K562 (cell line): Measurements from ENCODE around the gene METRN. TPM values are rescaled to one million over a fixed set of nuclear protein-coding genes. Genes with fewer than 3 reads are reported as not detected.

ENCODE experiments used
- ATAC-seq: fragments of 200-7000 bp; cut with Tn5 transposase; 3 replicates; pipeline ENCODE4 v1.9.1; 2020; ENCODE audit warnings: moderate library complexity
- BruUV-seq: library from RNA; stranded (reverse); fragments of 400-500 nt; replicated peaks from 2 replicates; lab custom pipeline; 2021; lab: Mats Ljungman, UMichigan
- CTCF ChIA-PET: fragments of 300-600 bp; formaldehyde crosslinking; extraction: SDS; loops from one replicate; lab custom pipeline; 2021; ENCODE audit warnings: low intra/inter-chr PET ratio; lab: Yijun Ruan, JAX
- POLR2A ChIA-PET: fragments of 300-600, 350-650 bp; sonication (Branson Sonifier 250); formaldehyde crosslinking; extraction: SDS; loops from one replicate; lab custom pipeline; 2021; ENCODE audit warnings: antibody characterized with exemption, inconsistent platforms; lab: Yijun Ruan, JAX
- DNase-seq, 4 experiments: peaks; one replicate each; pipeline versions ENCODE4 v3.0.0 to v3.0.0-alpha.2; 2011 to 2018; ENCODE audit warnings: low spot score in 3 of 4, mixed read lengths in 3 of 4; ENCODE audit errors: extremely low read depth in 1 of 4
- FAIRE-seq: peaks from 2 replicates; lab custom pipeline; 2011; peaks lifted over from hg19 to GRCh38; lab: Jason Lieb, UNC
- H2AFZ ChIP-seq: 2 replicates; pipeline ENCODE4 v1.6.0; 2011; ENCODE audit warnings: low read depth, low read length, control low read depth, inconsistent platforms
- H3K27ac ChIP-seq: fragments of 200-600 bp; 3 replicates; pipeline ENCODE4 v1.8.0; 2011; ENCODE audit warnings: low read depth, mild to moderate bottlenecking, control low read depth, inconsistent platforms, low read length, moderate library complexity, mixed read lengths; ENCODE audit errors: extremely low read depth
- H3K27me3 ChIP-seq, 2 experiments: fragments of 300-600 bp in 1 of 2; 2 replicates in 1 of 2; 3 replicates in 1 of 2; pipeline versions ENCODE4 v1.6.0 to v1.8.0; 2011; ENCODE audit warnings: inconsistent platforms in 2 of 2, low read length in 2 of 2, mild to moderate bottlenecking in 1 of 2, mixed read lengths in 1 of 2, moderate library complexity in 1 of 2; ENCODE audit not compliant: control insufficient read depth in 2 of 2, insufficient read depth in 2 of 2
- H3K36me3 ChIP-seq: fragments of 300-600 bp; 3 replicates; pipeline ENCODE4 v1.8.0; 2011; ENCODE audit warnings: mild to moderate bottlenecking, low read length, inconsistent platforms; ENCODE audit not compliant: control insufficient read depth, insufficient read depth
- H3K4me1 ChIP-seq, 2 experiments: fragments of 200-600 bp in 1 of 2; replicated peaks in 1 of 2; 2 replicates in 1 of 2; 3 replicates in 1 of 2; pipeline versions ENCODE4 v1.5.1 to v1.8.0; 2011; ENCODE audit warnings: inconsistent platforms in 2 of 2, low read length in 2 of 2, mild to moderate bottlenecking in 1 of 2, mixed read lengths in 1 of 2, moderate library complexity in 1 of 2; ENCODE audit not compliant: control insufficient read depth in 2 of 2, insufficient read depth in 2 of 2
- H3K4me2 ChIP-seq: 2 replicates; pipeline ENCODE4 v1.6.1; 2011; ENCODE audit warnings: low read length, control low read depth, inconsistent platforms, mixed read lengths; ENCODE audit not compliant: insufficient read depth
- H3K4me3 ChIP-seq: fragments of 200-600 bp; sonication (generic), shearing (Covaris generic); 2 replicates; pipeline ENCODE4 v1.5.1; 2016; ENCODE audit warnings: control low read depth, inconsistent platforms
- H3K79me2 ChIP-seq: fragments of 200-600 bp; 3 replicates; pipeline ENCODE4 v1.8.0; 2011; ENCODE audit warnings: low read length, inconsistent platforms; ENCODE audit not compliant: control insufficient read depth, insufficient read depth
- H3K9ac ChIP-seq, 2 experiments: 2 replicates each; pipeline versions ENCODE4 v1.6.0 to v1.6.1; 2011; ENCODE audit warnings: low read depth in 2 of 2, low read length in 2 of 2, control low read depth in 1 of 2, inconsistent platforms in 1 of 2, mild to moderate bottlenecking in 1 of 2, mixed read lengths in 1 of 2; ENCODE audit not compliant: insufficient read depth in 1 of 2
- H3K9me1 ChIP-seq: one replicate; pipeline ENCODE4 v1.6.0; 2011; ENCODE audit warnings: inconsistent platforms, mild to moderate bottlenecking, low read length, moderate library complexity; ENCODE audit not compliant: control insufficient read depth, insufficient read depth
- H3K9me3 ChIP-seq: replicated peaks from 2 replicates; pipeline ENCODE4 v1.5.1; 2011; ENCODE audit warnings: low read depth, low read length, inconsistent platforms; ENCODE audit not compliant: control insufficient read depth, insufficient read depth
- H4K20me1 ChIP-seq: replicated peaks from 2 replicates; pipeline ENCODE4 v1.6.1; 2011; ENCODE audit warnings: low read length, inconsistent platforms, mixed read lengths; ENCODE audit not compliant: control insufficient read depth, insufficient read depth
- ARID4B ChIP-seq: sonication (generic); formaldehyde crosslinking; IDR thresholded peaks from 2 replicates; pipeline ENCODE4 v1.8.0; 2022; ENCODE audit warnings: mild to moderate bottlenecking, missing genetic modification reagents
- MAX ChIP-seq: sonication (generic); formaldehyde crosslinking; IDR thresholded peaks from 2 replicates; pipeline ENCODE4 v1.9.0; 2022; ENCODE audit warnings: mild to moderate bottlenecking, missing genetic modification reagents
- PHF21A ChIP-seq: fragments of 450-650 bp; IDR thresholded peaks from 2 replicates; pipeline ENCODE4 v1.6.1; 2017; ENCODE audit warnings: low read depth, borderline replicate concordance
- RBBP5 ChIP-seq: fragments of 200-600 bp; sonication (generic); IDR thresholded peaks from 2 replicates; pipeline ENCODE4 v1.6.1; 2012; ENCODE audit warnings: borderline replicate concordance, mild to moderate bottlenecking, low read length, control low read depth, inconsistent platforms; ENCODE audit not compliant: insufficient read depth, poor library complexity, severe bottlenecking
- RBFOX2 ChIP-seq: fragments of 200-400 bp; formaldehyde crosslinking; IDR thresholded peaks from 2 replicates; pipeline ENCODE4 v1.6.1; 2017; ENCODE audit warnings: low read depth, mild to moderate bottlenecking, low read length, moderate library complexity
- SMARCA4 ChIP-seq: fragments of 450-650 bp; IDR thresholded peaks from 2 replicates; pipeline ENCODE4 v1.6.1; 2016
- USF2 ChIP-seq: sonication (generic); formaldehyde crosslinking; IDR thresholded peaks from 2 replicates; pipeline ENCODE4 v1.5.0; 2020; ENCODE audit warnings: missing genetic modification reagents
- ZNF263 ChIP-seq: sonication (generic); formaldehyde crosslinking; IDR thresholded peaks from 2 replicates; pipeline ENCODE4 v1.8.0; 2022; ENCODE audit warnings: mild to moderate bottlenecking, missing genetic modification reagents, borderline replicate concordance
- ZNF280A ChIP-seq: fragments of 450-650 bp; IDR thresholded peaks from 2 replicates; pipeline ENCODE4 v1.6.1; 2018; ENCODE audit warnings: mild to moderate bottlenecking, low read depth; ENCODE audit not compliant: partially characterized antibody
- WGBS: fragments of 100-300 bp; shearing (Covaris generic); methylation state at CpG from one replicate; pipeline ENCODE4 v1.1.6; 2016; ENCODE audit warnings: low coverage, mixed read lengths; ENCODE audit not compliant: insufficient coverage; ENCODE audit errors: missing lambda C conversion rate; 5-methylcytosine and 5-hydroxymethylcytosine counted together
- in situ Hi-C: fragments of 300-500 bp; cut with MboI; formaldehyde crosslinking; loops from 4 replicates; pipeline ENCODE4 v1.15.0; 2018; ENCODE audit warnings: inconsistent platforms, mixed read lengths
- intact Hi-C: fragments of 100-400 bp; cut with micrococcal nuclease; formaldehyde crosslinking; loops from 2 replicates; pipeline ENCODE4 v1.14.2; 2022
- polyA plus RNA-seq, 8 experiments: library from polyadenylated mRNA; depleted of rRNA in 4 of 8; stranded (reverse) in 5 of 8; unstranded in 3 of 8; fragments of >200 nt; fragmentation: Nextera tagmentation in 2 of 8; fragmentation: Illumina TruSeq in 1 of 8; extraction: Ambion mirVana in 2 of 8; extraction: Trizol in 1 of 8; gene quantifications; 2 replicates each; pipeline versions ENCODE4 v1.2.1 to v1.2.3, GENCODE V29; 2011 to 2014; ENCODE audit warnings: inconsistent platforms in 1 of 8, missing spikeins in 1 of 8
- total RNA-seq, 7 experiments: library from RNA; depleted of rRNA in 6 of 7; stranded (reverse); fragments of >200 nt in 6 of 7; fragmentation: Illumina TruSeq in 2 of 7; extraction: Trizol in 2 of 7; gene quantifications; 2 replicates each; pipeline versions ENCODE4 v1.2.1 to v1.2.3, GENCODE V29; 2011 to 2021; ENCODE audit warnings: low replicate concordance in 1 of 7

METRN gene
- total and polyA plus RNA-seq, 9 of the 15 experiments (the other 6 are each of a cell fraction or from before 2014, with no cell fraction given) = 0.20 to 89.8 (median 15.4) TPM

GRCh38 chr16:668519-669171 is 46.3 kb upstream of the METRN start:
- Histone ChIP-seq H3K9me1 (no peaks in the 10 kb centered on the region), H3K9me3 (no peaks in the 10 kb centered on the region), H3K9ac (peak overlapping the region; percentile 88 to 98), H3K4me3 (peak overlapping the region; percentile 99), H2AFZ (no peak overlapping the region), H3K79me2 (peaks cover 25% of the 10 kb centered on the region), H4K20me1 (0 out of 2 replicates have a peak, but pooled peaks cover under 1% of the 10 kb centered on the region), H3K27me3 (no peaks in the 10 kb centered on the region), H3K36me3 (peaks cover 48% of the 10 kb centered on the region), H3K4me2 (peak overlapping the region; percentile 80), H3K27ac (peak overlapping the region; percentile 86), H3K4me1 (peaks cover 11 to 94% of the 10 kb centered on the region in 2 experiments; a peak in 4 of 5 replicates)
- ATAC-seq (peak; percentile 44), FAIRE-seq (no peak), DNase-seq (peak in 3 of 4 experiments; percentile 12 to 47 (median 35))
- TF ChIP-seq ARID4B (CRISPR knock-in tag) = 0 out of 2 replicates have a peak, but pooled peaks have one; percentile 29
- no peak for TF ChIP-seq PHF21A
- 0 out of 2 replicates have a peak, but pooled peaks have one; percentile 13 for TF ChIP-seq USF2
- TF ChIP-seq RBFOX2 = peak; percentile 7; the same call in 1 of the 2 replicates
- TF ChIP-seq ZNF263 (CRISPR knock-in tag) = peak; percentile 61; the same call in 1 of the 2 replicates
- TF ChIP-seq RBBP5 = peak; percentile 25
- TF ChIP-seq ZNF280A = no peak
- peak; percentile 62; the same call in 1 of the 2 replicates for TF ChIP-seq MAX (CRISPR knock-in tag)
- TF ChIP-seq SMARCA4 = no peak
- in situ Hi-C loops (loop anchor here (5.0 kb wide), 1 partner anchor 91 kb away; no protein-coding TSS in a partner anchor), intact Hi-C loops (loop anchor here (5.0 to 10.0 kb wide), 2 partner anchors 91 to 274 kb away; partner anchors contain the start of gene NME4)
- under 1% methylated on average over 49 of the region's 50 CpGs for WGBS
- CTCF ChIA-PET = interaction anchor here (0.7 to 1.5 kb wide), 2 partner anchors 14 to 33 kb away, joined by 3 to 7 read pairs; partner anchors contain the start of gene METTL26
- no TSS peak for BruUV-seq
- POLR2A ChIA-PET = interaction anchor here (0.6 to 1.1 kb wide), 4 partner anchors 11 to 80 kb away, joined by 3 to 4 read pairs (median 3); partner anchors contain the start of gene METTL26
